ENCODE results near the gene TESK2. TPM values are rescaled to one million over a fixed set of nuclear protein-coding genes. Genes with fewer than 3 reads are reported as not detected.
A peak's percentile ranks its signal among the peaks of the same experiment; 100 is the strongest.

TESK2 gene
- total RNA-seq, 4 donors from 2014 or later: 16.0 to 28.9 (median 22.8) TPM

GRCh38 chr1:45421935-45422334 lies 69.0 kb downstream of the TESK2 start:
- no peaks in the 10 kb centered on the region for H3K27me3 ChIP-seq
- no peaks in the 10 kb centered on the region for H3K4me1 ChIP-seq
- WGBS: 93% methylated on average over 2 of the region's 2 CpGs
- no peaks in the 10 kb centered on the region for H3K9me3 ChIP-seq
- H3K27ac ChIP-seq: no peak overlapping the region
- no peak for TF ChIP-seq POLR2AphosphoS5 (IDR thresholded peaks at IDR 0.05)
- TF ChIP-seq EP300 (IDR thresholded peaks at IDR 0.05): no peak
- no peak for TF ChIP-seq POLR2A (IDR thresholded peaks at IDR 0.05)
- TF ChIP-seq CTCF (IDR thresholded peaks at IDR 0.05): no peak
- H3K36me3 ChIP-seq: peaks cover 4% of the 10 kb centered on the region
- no peak overlapping the region for H3K4me3 ChIP-seq
- DNase-seq (ENCODE audit: low spot score in 2 of 2): no peak

- H3K4me3 ChIP-seq: no peak overlapping the region
- no peaks in the 10 kb centered on the region for H3K36me3 ChIP-seq
- TF ChIP-seq POLR2AphosphoS5 (IDR thresholded peaks at IDR 0.05) (no peak), CTCF (IDR thresholded peaks at IDR 0.05) (no peak), POLR2A (IDR thresholded peaks at IDR 0.05) (no peak), EP300 (IDR thresholded peaks at IDR 0.05) (no peak)
- no peak for DNase-seq (ENCODE audit: low spot score in 2 of 2)
- H3K4me1 ChIP-seq: peaks cover 19% of the 10 kb centered on the region
- H3K27me3 ChIP-seq: no peaks in the 10 kb centered on the region
- H3K9me3 ChIP-seq: no peaks in the 10 kb centered on the region
- WGBS: 81% methylated on average over 6 of the region's 6 CpGs
- no peak overlapping the region for H3K27ac ChIP-seq
Observed at GRCh38 chr1:45414746-45415145, 76.2 kb downstream of the TESK2 start.

DNA sequence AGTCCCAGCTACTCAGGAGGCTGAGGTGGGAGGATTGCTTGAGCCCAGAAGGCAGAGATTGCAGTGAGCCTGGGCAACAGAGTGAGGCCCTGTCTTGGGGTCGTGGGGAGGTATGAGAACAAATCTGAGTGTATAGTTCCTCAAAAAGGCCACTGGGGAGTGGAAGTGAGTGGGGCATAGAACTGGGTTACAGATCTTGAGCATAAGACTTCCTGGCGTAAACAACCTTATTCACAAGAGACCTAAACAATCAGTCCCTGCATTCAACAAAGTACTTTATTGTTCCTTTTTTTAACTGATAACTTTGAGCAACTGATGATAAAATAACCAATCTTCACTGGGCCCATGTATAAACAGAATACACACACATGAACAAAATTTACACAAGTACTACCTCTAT lies 78.1 kb downstream of the TESK2 start:
- Histone ChIP-seq H3K27me3 (no peaks in the 10 kb centered on the region), H3K9me3 (no peaks in the 10 kb centered on the region), H3K4me1 (peaks cover 19% of the 10 kb centered on the region), H3K27ac (peak overlapping the region; percentile 5), H3K4me3 (no peak overlapping the region), H3K36me3 (no peaks in the 10 kb centered on the region)
- TF ChIP-seq CTCF (IDR thresholded peaks at IDR 0.05) (no peak), POLR2AphosphoS5 (IDR thresholded peaks at IDR 0.05) (no peak), POLR2A (IDR thresholded peaks at IDR 0.05) (no peak), EP300 (IDR thresholded peaks at IDR 0.05) (no peak)
- 88% methylated on average over 2 of the region's 2 CpGs for WGBS
- no peak for DNase-seq (ENCODE audit: low spot score in 2 of 2)

- no peak for TF ChIP-seq POLR2AphosphoS5 (IDR thresholded peaks at IDR 0.05)
- no peak for TF ChIP-seq CTCF (IDR thresholded peaks at IDR 0.05)
- TF ChIP-seq EP300 (IDR thresholded peaks at IDR 0.05): no peak
- no peak for TF ChIP-seq POLR2A (IDR thresholded peaks at IDR 0.05)
- H3K4me3 ChIP-seq: no peak overlapping the region
- 38% methylated on average over 2 of the region's 3 CpGs for WGBS
- no peak for DNase-seq (ENCODE audit: low spot score in 2 of 2)
- peaks cover 19% of the 10 kb centered on the region for H3K4me1 ChIP-seq
- no peaks in the 10 kb centered on the region for H3K36me3 ChIP-seq
- peak overlapping the region; percentile 67 for H3K27ac ChIP-seq
- H3K9me3 ChIP-seq: no peaks in the 10 kb centered on the region
- H3K27me3 ChIP-seq: no peaks in the 10 kb centered on the region
Observed at GRCh38 chr1:45411510-45411899, 79.5 kb downstream of the TESK2 start.

GRCh38 chr1:45410850-45411509 lies 80.0 kb downstream of the TESK2 start:
- Histone ChIP-seq H3K36me3 (no peaks in the 10 kb centered on the region), H3K27me3 (no peaks in the 10 kb centered on the region), H3K4me3 (no peak overlapping the region), H3K27ac (peak overlapping the region; percentile 67), H3K9me3 (no peaks in the 10 kb centered on the region), H3K4me1 (peaks cover 19% of the 10 kb centered on the region)
- TF ChIP-seq EP300 (IDR thresholded peaks at IDR 0.05): no peak
- TF ChIP-seq POLR2AphosphoS5 (IDR thresholded peaks at IDR 0.05): no peak
- no peak for TF ChIP-seq CTCF (IDR thresholded peaks at IDR 0.05)
- no peak for TF ChIP-seq POLR2A (IDR thresholded peaks at IDR 0.05)
- 59% methylated on average over 6 of the region's 6 CpGs for WGBS
- no peak for DNase-seq (ENCODE audit: low spot score in 2 of 2)

All from suprapubic skin (tissue), 4 donors.